Measurements from ENCODE around the gene TBC1D32. TPM values are rescaled to one million over a fixed set of nuclear protein-coding genes. Genes with fewer than 3 reads are reported as not detected.
"Not testable (repeated sequence)": the region's sequence is repeated elsewhere in the genome, so short reads cannot be mapped to it uniquely, and the experiment has no call there.

The TBC1D32 gene
- total RNA-seq, 1 donor from 2014 or later = 8.1 TPM

DNA sequence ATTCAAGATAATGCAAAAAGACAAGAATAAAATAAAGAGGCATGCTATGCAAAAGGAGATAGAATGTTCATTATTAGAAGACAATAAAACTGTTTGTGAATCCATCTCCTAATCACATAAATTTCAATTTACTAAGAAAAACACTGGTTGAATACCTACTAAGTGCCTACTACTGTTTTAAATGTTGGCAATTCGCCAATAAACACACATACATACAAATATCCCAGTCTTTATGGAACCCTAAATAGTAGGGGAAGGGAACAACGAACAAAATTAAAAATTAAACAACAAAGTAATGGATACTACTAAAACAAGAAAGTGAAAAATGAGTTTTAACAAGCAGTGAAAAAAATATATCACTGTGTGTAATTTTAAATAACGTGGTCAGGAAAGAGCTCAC lies 158.5 kb downstream of the TBC1D32 start:
- intact Hi-C loops (cut with micrococcal nuclease) = no loop called here
- H3K4me1 Mint-ChIP-seq = no peaks in the 10 kb centered on the region
- no peak overlapping the region for H3K4me3 Mint-ChIP-seq

DNA sequence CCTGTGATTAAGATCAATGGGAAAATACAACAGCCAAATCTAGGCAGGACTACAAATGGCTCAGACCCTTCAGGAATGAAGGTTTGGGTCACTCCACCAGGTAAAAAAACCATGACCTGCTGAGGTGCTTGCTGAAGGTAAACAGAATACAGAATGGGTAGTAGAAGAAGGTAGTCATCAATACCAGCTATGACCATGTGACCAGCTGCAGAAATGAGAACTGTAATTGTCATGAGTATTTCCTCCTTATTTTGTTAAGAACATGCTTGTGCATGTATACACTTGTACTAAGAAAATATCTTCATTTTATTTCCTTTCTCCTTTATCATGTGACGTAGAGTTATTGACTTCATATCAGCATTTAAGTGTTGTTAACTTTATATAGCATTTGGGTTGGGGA lies 161.8 kb downstream of the TBC1D32 start:
- H3K27me3 Mint-ChIP-seq; H3K36me3 Mint-ChIP-seq (ENCODE audit: low read depth); H3K4me3 Mint-ChIP-seq; intact Hi-C loops (cut with micrococcal nuclease); H3K4me1 Mint-ChIP-seq; DNase-seq; H3K27ac Mint-ChIP-seq; H3K9me3 Mint-ChIP-seq: not testable (repeated sequence)

More for the DNA sequence above, 158.5 kb downstream of the TBC1D32 start:
- Mint-ChIP-seq H3K9me3 (peaks cover 3% of the 10 kb centered on the region), H3K27me3 (no peaks in the 10 kb centered on the region), H3K36me3 (ENCODE audit: low read depth) (no peaks in the 10 kb centered on the region), H3K27ac (no peak overlapping the region)
- DNase-seq = no peak

- Mint-ChIP-seq H3K9me3 (peaks cover 3% of the 10 kb centered on the region), H3K36me3 (ENCODE audit: low read depth) (no peaks in the 10 kb centered on the region), H3K27ac (no peak overlapping the region), H3K4me3 (no peak overlapping the region), H3K27me3 (no peaks in the 10 kb centered on the region), H3K4me1 (no peaks in the 10 kb centered on the region)
- no peak for DNase-seq
- intact Hi-C loops (cut with micrococcal nuclease) = no loop called here
Measured at GRCh38 chr6:121171879-121172278, 162.4 kb downstream of the TBC1D32 start.

- DNase-seq = no peak
- Mint-ChIP-seq H3K4me1 (no peaks in the 10 kb centered on the region), H3K9me3 (no peaks in the 10 kb centered on the region), H3K27me3 (no peaks in the 10 kb centered on the region), H3K4me3 (no peak overlapping the region), H3K36me3 (ENCODE audit: low read depth) (peaks cover 11% of the 10 kb centered on the region), H3K27ac (no peak overlapping the region)
- intact Hi-C loops (cut with micrococcal nuclease) = no loop called here
Measured at GRCh38 chr6:121161886-121162285, 172.4 kb downstream of the TBC1D32 start.

DNA sequence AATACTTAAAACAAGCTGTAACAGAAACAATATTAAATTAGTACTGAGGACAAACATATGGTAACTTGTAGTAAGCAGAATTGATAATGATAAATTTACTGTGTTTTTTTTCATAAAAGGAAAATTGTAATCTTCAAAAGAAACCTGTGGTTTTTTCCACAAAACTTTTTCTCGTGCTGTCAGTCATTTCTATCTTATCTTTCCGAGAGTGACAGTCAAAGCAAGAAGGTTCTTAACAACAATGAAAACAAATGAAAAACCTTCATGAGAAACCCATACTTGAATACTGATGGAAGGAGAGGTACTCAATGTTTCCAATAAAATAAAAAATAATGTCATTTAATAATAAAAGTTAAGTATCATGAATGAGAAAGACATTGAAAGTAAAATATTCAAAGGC lies 174.0 kb downstream of the TBC1D32 start:
- Mint-ChIP-seq H3K27ac (no peak overlapping the region), H3K27me3 (no peaks in the 10 kb centered on the region), H3K4me3 (no peak overlapping the region), H3K9me3 (no peaks in the 10 kb centered on the region), H3K4me1 (no peaks in the 10 kb centered on the region), H3K36me3 (ENCODE audit: low read depth) (peaks cover 11% of the 10 kb centered on the region)
- DNase-seq = no peak
- intact Hi-C loops (cut with micrococcal nuclease) = no loop called here

DNA sequence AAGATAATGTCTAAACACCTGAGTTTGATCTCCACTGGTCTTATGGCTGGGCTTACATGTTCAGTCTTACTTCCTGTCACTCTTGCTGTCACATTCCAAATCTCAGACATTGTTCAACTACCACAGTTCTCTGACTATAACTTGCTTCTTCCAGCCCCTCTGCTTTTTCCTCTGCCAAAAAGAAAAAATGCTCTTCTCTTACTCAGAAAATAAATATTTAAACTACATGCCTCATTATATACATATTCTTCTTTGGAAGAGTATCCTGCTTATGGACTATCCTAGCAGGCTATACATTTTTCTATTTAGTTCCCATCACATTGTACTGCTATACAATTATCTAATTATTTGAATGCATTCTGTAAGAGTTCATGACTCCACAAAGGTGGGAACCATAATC lies 175.4 kb downstream of the TBC1D32 start:
- intact Hi-C loops (cut with micrococcal nuclease) = no loop called here
- Mint-ChIP-seq H3K36me3 (ENCODE audit: low read depth) (peaks cover 13% of the 10 kb centered on the region), H3K9me3 (no peaks in the 10 kb centered on the region), H3K4me1 (no peaks in the 10 kb centered on the region), H3K27ac (no peak overlapping the region), H3K27me3 (no peaks in the 10 kb centered on the region), H3K4me3 (no peak overlapping the region)
- DNase-seq = no peak

- H3K4me1 Mint-ChIP-seq = no peaks in the 10 kb centered on the region
- no peak overlapping the region for H3K27ac Mint-ChIP-seq
- peaks cover 13% of the 10 kb centered on the region for H3K36me3 Mint-ChIP-seq (ENCODE audit: low read depth)
- no peaks in the 10 kb centered on the region for H3K27me3 Mint-ChIP-seq
- intact Hi-C loops (cut with micrococcal nuclease) = no loop called here
- no peaks in the 10 kb centered on the region for H3K9me3 Mint-ChIP-seq
- H3K4me3 Mint-ChIP-seq = no peak overlapping the region
- no peak for DNase-seq
Measured at GRCh38 chr6:121158438-121158837, 175.8 kb downstream of the TBC1D32 start.

- H3K27me3 Mint-ChIP-seq = no peaks in the 10 kb centered on the region
Measured at GRCh38 chr6:121157906-121158305, 176.4 kb downstream of the TBC1D32 start.

DNA sequence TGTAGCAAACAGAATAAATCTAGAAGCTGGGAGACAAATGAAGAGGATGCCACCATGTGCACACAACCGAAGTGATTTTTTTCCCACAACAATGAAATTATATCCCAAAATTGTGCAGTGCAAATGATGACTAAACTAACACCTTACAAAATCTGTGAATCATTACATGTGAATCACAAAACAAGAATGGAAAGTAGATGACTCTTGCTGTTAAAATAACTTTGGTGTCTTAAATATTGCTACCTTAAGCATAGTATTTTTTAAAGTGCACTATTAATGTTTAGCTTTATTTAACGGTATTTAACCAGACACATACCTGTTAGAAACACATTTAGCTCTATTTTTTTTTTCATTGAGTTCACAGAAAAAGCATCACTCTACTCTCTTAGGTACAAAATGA lies 190.8 kb downstream of the TBC1D32 start:
- DNase-seq = no peak
- intact Hi-C loops (cut with micrococcal nuclease) = no loop called here
- Mint-ChIP-seq H3K4me1 (no peaks in the 10 kb centered on the region), H3K27me3 (no peaks in the 10 kb centered on the region), H3K9me3 (peaks cover 5% of the 10 kb centered on the region), H3K4me3 (no peak overlapping the region), H3K27ac (no peak overlapping the region), H3K36me3 (ENCODE audit: low read depth) (no peaks in the 10 kb centered on the region)

More at GRCh38 chr6:121157906-121158305, 176.4 kb downstream of the TBC1D32 start:
- Mint-ChIP-seq H3K9me3 (no peaks in the 10 kb centered on the region), H3K4me1 (no peaks in the 10 kb centered on the region), H3K4me3 (no peak overlapping the region), H3K27ac (no peak overlapping the region), H3K36me3 (ENCODE audit: low read depth) (peaks cover 15% of the 10 kb centered on the region)
- intact Hi-C loops (cut with micrococcal nuclease) = no loop called here
- no peak for DNase-seq

DNA sequence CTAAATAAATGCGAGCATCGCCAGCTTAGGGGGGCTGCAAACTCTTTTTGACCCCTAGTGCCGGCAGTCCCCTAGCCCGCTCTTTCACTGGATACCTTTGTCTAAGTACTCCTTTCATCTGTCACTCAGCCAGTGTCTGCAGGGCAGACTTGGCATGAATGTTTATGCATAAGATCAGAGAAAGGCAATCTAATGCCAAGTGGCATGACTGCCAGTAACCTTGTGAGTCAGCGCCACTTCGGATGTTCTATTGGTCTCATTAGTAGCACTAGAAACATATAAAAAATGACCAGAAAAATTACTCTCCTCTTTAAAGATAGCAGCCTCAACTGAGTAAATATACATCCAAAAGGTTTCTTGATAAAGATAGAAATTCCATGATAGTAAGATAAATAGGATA lies 192.2 kb downstream of the TBC1D32 start:
- Mint-ChIP-seq H3K27me3 (no peaks in the 10 kb centered on the region), H3K9me3 (peaks cover 3% of the 10 kb centered on the region), H3K4me1 (no peaks in the 10 kb centered on the region), H3K4me3 (no peak overlapping the region), H3K27ac (no peak overlapping the region), H3K36me3 (ENCODE audit: low read depth) (no peaks in the 10 kb centered on the region)
- DNase-seq = no peak
- intact Hi-C loops (cut with micrococcal nuclease) = no loop called here

GRCh38 chr6:121135425-121135824 lies 198.9 kb downstream of the TBC1D32 start:
- Mint-ChIP-seq H3K4me3 (no peak overlapping the region), H3K27ac (no peak overlapping the region), H3K27me3 (no peaks in the 10 kb centered on the region), H3K9me3 (no peaks in the 10 kb centered on the region), H3K36me3 (ENCODE audit: low read depth) (no peaks in the 10 kb centered on the region), H3K4me1 (no peaks in the 10 kb centered on the region)
- intact Hi-C loops (cut with micrococcal nuclease) = no loop called here
- no peak for DNase-seq

DNA sequence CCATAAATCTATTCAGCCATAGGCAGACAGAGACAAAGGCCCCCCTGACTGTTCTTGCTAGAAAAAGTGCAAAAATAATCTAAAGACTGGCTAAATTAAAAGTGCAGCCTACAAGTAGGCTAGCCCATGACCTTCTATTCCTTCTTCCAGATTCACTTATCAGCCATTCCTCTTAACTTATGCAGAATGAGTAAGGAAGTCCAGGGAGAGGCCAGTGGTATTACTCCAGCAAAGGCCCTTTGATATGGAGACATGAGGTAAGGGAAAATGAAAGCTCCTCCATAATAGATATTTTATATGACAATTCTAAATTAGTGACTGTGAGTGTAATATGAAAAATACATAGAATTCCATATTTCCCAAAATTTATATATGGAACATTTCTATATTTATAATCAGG lies 199.4 kb downstream of the TBC1D32 start:
- Mint-ChIP-seq H3K27me3 (no peaks in the 10 kb centered on the region), H3K4me3 (no peak overlapping the region), H3K27ac (no peak overlapping the region), H3K36me3 (ENCODE audit: low read depth) (no peaks in the 10 kb centered on the region), H3K9me3 (no peaks in the 10 kb centered on the region), H3K4me1 (no peaks in the 10 kb centered on the region)
- DNase-seq = no peak
- intact Hi-C loops (cut with micrococcal nuclease) = no loop called here

DNA sequence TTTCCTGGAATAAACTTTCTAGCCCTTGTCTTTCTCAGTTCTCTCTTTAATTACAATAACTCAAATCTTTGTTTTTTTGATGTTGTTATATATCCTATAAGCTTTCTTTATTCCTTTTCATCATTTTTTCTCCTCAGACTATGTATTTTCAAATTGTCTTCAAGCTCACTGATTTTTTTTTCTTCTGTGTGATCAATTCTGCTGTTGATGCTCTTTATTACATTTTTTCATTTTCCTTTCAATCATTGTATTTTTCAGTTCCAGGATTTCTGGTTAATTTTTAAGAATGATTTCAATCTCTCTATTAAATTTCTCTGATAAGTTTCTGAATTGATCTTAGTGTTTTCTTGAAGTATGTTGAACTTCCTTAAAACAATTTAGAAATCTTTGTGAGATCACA lies 209.7 kb downstream of the TBC1D32 start:
- Mint-ChIP-seq H3K27me3 (no peaks in the 10 kb centered on the region), H3K4me3 (no peak overlapping the region), H3K27ac (no peak overlapping the region), H3K9me3 (peaks cover 15% of the 10 kb centered on the region), H3K4me1 (no peaks in the 10 kb centered on the region), H3K36me3 (ENCODE audit: low read depth) (peaks cover 14% of the 10 kb centered on the region)
- no peak for DNase-seq
- intact Hi-C loops (cut with micrococcal nuclease) = no loop called here

GRCh38 chr6:121112356-121112755 lies 221.9 kb downstream of the TBC1D32 start:
- Mint-ChIP-seq H3K36me3 (ENCODE audit: low read depth) (no peaks in the 10 kb centered on the region), H3K4me3 (no peak overlapping the region), H3K4me1 (no peaks in the 10 kb centered on the region), H3K27me3 (no peaks in the 10 kb centered on the region), H3K27ac (no peak overlapping the region), H3K9me3 (no peaks in the 10 kb centered on the region)
- intact Hi-C loops (cut with micrococcal nuclease) = no loop called here
- DNase-seq = no peak

- no peaks in the 10 kb centered on the region for H3K9me3 Mint-ChIP-seq
- intact Hi-C loops (cut with micrococcal nuclease) = no loop called here
- no peak overlapping the region for H3K4me3 Mint-ChIP-seq
- H3K27me3 Mint-ChIP-seq = no peaks in the 10 kb centered on the region
- no peaks in the 10 kb centered on the region for H3K4me1 Mint-ChIP-seq
- DNase-seq = no peak
- H3K36me3 Mint-ChIP-seq (ENCODE audit: low read depth) = no peaks in the 10 kb centered on the region
- no peak overlapping the region for H3K27ac Mint-ChIP-seq
Measured at GRCh38 chr6:121110733-121111132, 223.5 kb downstream of the TBC1D32 start.

Measured in activated CD4-positive, alpha-beta T cell treated with anti-CD3 and anti-CD28 coated beads, Interleukin-2, amount 10 ng/mL, durations not matched to agents 24 days and 14 days (primary cell).